Measurements from ENCODE around the gene LRRC4C. TPM values are rescaled to one million over a fixed set of nuclear protein-coding genes. Genes with fewer than 3 reads are reported as not detected.

LRRC4C gene
- polyA plus RNA-seq, 1 donor = 3.9 TPM

GRCh38 chr11:41308286-41308685 lies 151.2 kb downstream of the LRRC4C start:
- Histone ChIP-seq H3K36me3 (ENCODE audit: control insufficient read depth, insufficient read depth, low read length) (no peaks in the 10 kb centered on the region), H3K4me3 (ENCODE audit: low read length) (no peak overlapping the region), H3K9me3 (ENCODE audit: control insufficient read depth, low read depth, low read length) (no peaks in the 10 kb centered on the region), H3K27me3 (ENCODE audit: control insufficient read depth, insufficient read depth, low read length) (no peaks in the 10 kb centered on the region), H3K4me1 (ENCODE audit: control insufficient read depth, insufficient read depth, low read length) (no peaks in the 10 kb centered on the region), H3K27ac (ENCODE audit: low read length) (no peak overlapping the region)
- no CpG with 5 or more reads among the region's 5 CpGs for WGBS (ENCODE audit: insufficient coverage, low lambda C conversion rate)
- no peak for DNase-seq

DNA sequence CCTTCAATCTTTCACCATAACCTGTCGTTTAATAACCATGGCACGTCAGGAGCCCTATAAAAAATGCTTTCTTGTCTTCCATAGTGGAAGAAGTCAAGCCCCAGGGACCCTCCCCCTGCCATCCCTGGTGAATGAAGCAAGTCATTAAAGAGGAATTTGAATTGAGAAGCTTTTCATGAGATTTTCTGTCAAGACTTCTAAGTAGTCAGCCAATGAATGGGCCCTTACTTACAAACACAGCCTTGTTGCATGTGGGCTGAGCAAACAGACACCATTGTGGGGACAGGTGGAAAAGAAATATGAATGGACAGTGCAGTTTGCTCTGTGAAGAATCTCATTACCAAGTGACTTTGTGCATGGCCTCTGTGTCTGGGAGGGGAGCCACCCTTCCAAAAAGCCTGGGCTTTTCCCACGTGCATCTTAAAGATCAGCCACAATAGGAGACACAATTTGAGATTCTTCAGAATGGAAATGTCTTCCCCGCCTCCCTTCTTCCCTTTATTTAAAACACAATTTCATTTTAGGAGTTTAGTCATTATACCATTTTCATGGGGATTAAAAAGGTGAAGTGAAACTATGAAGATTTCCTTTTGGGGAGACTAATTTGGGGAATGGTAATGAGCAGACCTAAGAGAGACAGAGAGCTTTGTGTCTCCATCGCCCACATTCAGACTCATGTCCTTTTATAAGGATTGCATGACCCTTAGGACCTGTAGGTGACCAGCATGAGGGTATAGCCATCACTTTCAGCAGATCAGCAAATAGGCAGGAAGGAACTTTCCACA lies 152.0 kb downstream of the LRRC4C start:
- Histone ChIP-seq H3K4me1 (ENCODE audit: control insufficient read depth, insufficient read depth, low read length) (no peaks in the 10 kb centered on the region), H3K27ac (ENCODE audit: low read length) (no peak overlapping the region), H3K4me3 (ENCODE audit: low read length) (no peak overlapping the region), H3K9me3 (ENCODE audit: control insufficient read depth, low read depth, low read length) (peaks cover 4% of the 10 kb centered on the region), H3K36me3 (ENCODE audit: control insufficient read depth, insufficient read depth, low read length) (no peaks in the 10 kb centered on the region), H3K27me3 (ENCODE audit: control insufficient read depth, insufficient read depth, low read length) (no peaks in the 10 kb centered on the region)
- WGBS (ENCODE audit: insufficient coverage, low lambda C conversion rate) = no CpG with 5 or more reads among the region's 5 CpGs
- DNase-seq = no peak

DNA sequence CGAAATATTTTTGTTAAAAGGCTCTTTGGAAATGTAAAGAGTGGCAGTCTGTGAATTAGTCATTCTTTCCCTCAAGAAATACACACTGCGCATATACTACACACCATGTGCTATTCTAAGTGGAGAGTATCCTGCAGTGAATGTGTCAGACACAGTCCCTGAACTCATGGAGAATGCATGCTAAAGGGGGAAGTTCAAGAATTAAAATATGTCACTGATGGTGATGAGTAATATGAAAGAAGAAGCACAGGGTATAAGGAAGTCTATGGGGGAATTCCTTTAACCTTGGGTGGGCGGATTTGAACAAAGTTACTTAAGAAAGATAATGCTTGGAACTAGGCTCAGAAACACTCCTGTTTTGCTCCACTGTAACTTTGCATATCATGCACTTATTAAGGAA lies 153.0 kb downstream of the LRRC4C start:
- Histone ChIP-seq H3K36me3 (ENCODE audit: control insufficient read depth, insufficient read depth, low read length) (no peaks in the 10 kb centered on the region), H3K9me3 (ENCODE audit: control insufficient read depth, low read depth, low read length) (peaks cover 4% of the 10 kb centered on the region), H3K4me1 (ENCODE audit: control insufficient read depth, insufficient read depth, low read length) (no peaks in the 10 kb centered on the region), H3K27me3 (ENCODE audit: control insufficient read depth, insufficient read depth, low read length) (no peaks in the 10 kb centered on the region), H3K4me3 (ENCODE audit: low read length) (no peak overlapping the region), H3K27ac (ENCODE audit: low read length) (no peak overlapping the region)
- no peak for DNase-seq
- no CpG with 5 or more reads among the region's 3 CpGs for WGBS (ENCODE audit: insufficient coverage, low lambda C conversion rate)

DNA sequence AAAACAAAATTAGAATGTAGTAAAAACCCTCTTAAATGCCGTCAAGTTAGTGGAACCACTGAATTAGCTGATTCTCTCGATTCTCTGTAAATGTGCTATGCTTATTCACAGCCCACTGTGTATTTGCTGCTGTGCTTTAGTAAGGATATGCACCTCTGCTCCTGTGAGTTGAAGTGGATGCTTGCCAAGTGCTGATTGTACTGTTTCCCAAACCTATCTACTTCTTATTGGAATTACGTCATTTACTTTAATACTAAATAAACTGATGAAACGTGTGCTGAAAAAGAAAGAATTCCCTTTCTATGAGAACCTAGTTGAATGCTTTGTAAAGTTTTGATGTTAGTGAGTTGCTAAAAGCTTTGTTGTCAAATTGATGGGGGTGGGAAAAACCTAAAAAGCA lies 158.4 kb downstream of the LRRC4C start:
- Histone ChIP-seq H3K36me3 (ENCODE audit: control insufficient read depth, insufficient read depth, low read length) (no peaks in the 10 kb centered on the region), H3K27ac (ENCODE audit: low read length) (no peak overlapping the region), H3K4me1 (ENCODE audit: control insufficient read depth, insufficient read depth, low read length) (no peaks in the 10 kb centered on the region), H3K27me3 (ENCODE audit: control insufficient read depth, insufficient read depth, low read length) (no peaks in the 10 kb centered on the region), H3K9me3 (ENCODE audit: control insufficient read depth, low read depth, low read length) (peaks cover 4% of the 10 kb centered on the region), H3K4me3 (ENCODE audit: low read length) (no peak overlapping the region)
- WGBS (ENCODE audit: insufficient coverage, low lambda C conversion rate) = 58% methylated on average over 2 of the region's 4 CpGs
- DNase-seq = no peak

GRCh38 chr11:41289408-41289807 lies 170.0 kb downstream of the LRRC4C start:
- WGBS (ENCODE audit: insufficient coverage, low lambda C conversion rate) = no CpG with 5 or more reads among the region's 3 CpGs
- H3K27me3 ChIP-seq (ENCODE audit: control insufficient read depth, insufficient read depth, low read length) = no peaks in the 10 kb centered on the region
- H3K4me3 ChIP-seq (ENCODE audit: low read length) = no peak overlapping the region
- no peaks in the 10 kb centered on the region for H3K36me3 ChIP-seq (ENCODE audit: control insufficient read depth, insufficient read depth, low read length)
- H3K4me1 ChIP-seq (ENCODE audit: control insufficient read depth, insufficient read depth, low read length) = no peaks in the 10 kb centered on the region
- no peak overlapping the region for H3K27ac ChIP-seq (ENCODE audit: low read length)
- no peaks in the 10 kb centered on the region for H3K9me3 ChIP-seq (ENCODE audit: control insufficient read depth, low read depth, low read length)
- DNase-seq = no peak

DNA sequence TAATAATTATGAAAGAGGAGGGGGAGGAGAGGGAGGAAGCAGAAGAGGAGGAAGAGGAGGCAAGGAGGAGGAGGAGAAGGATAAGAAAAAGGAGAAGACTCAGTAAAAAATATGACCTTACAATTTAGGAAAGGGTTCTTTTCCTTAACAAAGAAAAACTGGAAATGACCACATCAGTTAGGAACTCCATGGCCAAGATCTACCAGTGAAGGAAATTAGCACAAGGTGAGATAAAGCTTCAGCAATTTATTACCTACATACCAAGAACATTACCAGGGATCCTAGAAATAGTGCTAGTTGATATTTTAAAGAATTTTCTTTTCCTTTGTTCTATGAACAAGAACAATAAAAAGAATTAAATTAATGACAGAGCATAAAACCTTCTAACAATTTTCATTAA lies 172.7 kb downstream of the LRRC4C start:
- no peak for DNase-seq
- no peaks in the 10 kb centered on the region for H3K9me3 ChIP-seq (ENCODE audit: control insufficient read depth, low read depth, low read length)
- H3K27ac ChIP-seq (ENCODE audit: low read length) = no peak overlapping the region
- H3K36me3 ChIP-seq (ENCODE audit: control insufficient read depth, insufficient read depth, low read length) = no peaks in the 10 kb centered on the region
- H3K4me3 ChIP-seq (ENCODE audit: low read length) = no peak overlapping the region
- H3K4me1 ChIP-seq (ENCODE audit: control insufficient read depth, insufficient read depth, low read length) = no peaks in the 10 kb centered on the region
- no peaks in the 10 kb centered on the region for H3K27me3 ChIP-seq (ENCODE audit: control insufficient read depth, insufficient read depth, low read length)

GRCh38 chr11:41284354-41284753 lies 175.1 kb downstream of the LRRC4C start:
- no peaks in the 10 kb centered on the region for H3K36me3 ChIP-seq (ENCODE audit: control insufficient read depth, insufficient read depth, low read length)
- no peak overlapping the region for H3K4me3 ChIP-seq (ENCODE audit: low read length)
- H3K27me3 ChIP-seq (ENCODE audit: control insufficient read depth, insufficient read depth, low read length) = no peaks in the 10 kb centered on the region
- no peaks in the 10 kb centered on the region for H3K9me3 ChIP-seq (ENCODE audit: control insufficient read depth, low read depth, low read length)
- H3K4me1 ChIP-seq (ENCODE audit: control insufficient read depth, insufficient read depth, low read length) = no peaks in the 10 kb centered on the region
- no peak overlapping the region for H3K27ac ChIP-seq (ENCODE audit: low read length)
- WGBS (ENCODE audit: insufficient coverage, low lambda C conversion rate) = 88% methylated on average over 1 of the region's 3 CpGs
- no peak for DNase-seq

GRCh38 chr11:41283191-41283930 lies 176.1 kb downstream of the LRRC4C start:
- H3K27ac ChIP-seq (ENCODE audit: low read length) = no peak overlapping the region
- no peaks in the 10 kb centered on the region for H3K4me1 ChIP-seq (ENCODE audit: control insufficient read depth, insufficient read depth, low read length)
- 91% methylated on average over 4 of the region's 6 CpGs for WGBS (ENCODE audit: insufficient coverage, low lambda C conversion rate)
- no peak overlapping the region for H3K4me3 ChIP-seq (ENCODE audit: low read length)
- no peaks in the 10 kb centered on the region for H3K27me3 ChIP-seq (ENCODE audit: control insufficient read depth, insufficient read depth, low read length)
- no peaks in the 10 kb centered on the region for H3K36me3 ChIP-seq (ENCODE audit: control insufficient read depth, insufficient read depth, low read length)
- no peak for DNase-seq
- H3K9me3 ChIP-seq (ENCODE audit: control insufficient read depth, low read depth, low read length) = no peaks in the 10 kb centered on the region

DNA sequence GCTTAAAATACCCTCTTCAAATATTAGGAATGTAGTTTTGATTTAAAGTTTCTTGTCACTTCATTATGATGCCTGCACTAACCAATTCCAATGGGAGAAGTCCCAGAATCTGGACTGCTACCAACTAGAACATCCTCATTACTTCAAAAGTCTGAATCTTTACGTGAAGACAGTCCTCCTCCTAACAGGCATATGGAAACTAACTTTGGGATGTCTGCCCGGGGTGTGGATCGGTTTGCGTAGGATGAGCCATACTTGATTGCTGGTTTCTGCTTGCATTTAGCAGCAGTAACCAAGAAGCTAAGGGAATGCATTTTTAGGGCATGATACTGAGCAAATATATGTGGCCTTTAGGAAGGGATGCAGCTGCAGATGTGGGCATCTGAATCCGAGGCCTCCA lies 177.1 kb downstream of the LRRC4C start:
- Histone ChIP-seq H3K4me1 (ENCODE audit: control insufficient read depth, insufficient read depth, low read length) (no peaks in the 10 kb centered on the region), H3K36me3 (ENCODE audit: control insufficient read depth, insufficient read depth, low read length) (no peaks in the 10 kb centered on the region), H3K4me3 (ENCODE audit: low read length) (no peak overlapping the region), H3K9me3 (ENCODE audit: control insufficient read depth, low read depth, low read length) (no peaks in the 10 kb centered on the region), H3K27me3 (ENCODE audit: control insufficient read depth, insufficient read depth, low read length) (no peaks in the 10 kb centered on the region), H3K27ac (ENCODE audit: low read length) (no peak overlapping the region)
- WGBS (ENCODE audit: insufficient coverage, low lambda C conversion rate) = 100% methylated on average over 1 of the region's 5 CpGs
- no peak for DNase-seq

GRCh38 chr11:41281131-41281742 lies 178.2 kb downstream of the LRRC4C start:
- no peaks in the 10 kb centered on the region for H3K36me3 ChIP-seq (ENCODE audit: control insufficient read depth, insufficient read depth, low read length)
- no peaks in the 10 kb centered on the region for H3K9me3 ChIP-seq (ENCODE audit: control insufficient read depth, low read depth, low read length)
- WGBS (ENCODE audit: insufficient coverage, low lambda C conversion rate) = 71% methylated on average over 3 of the region's 7 CpGs
- no peak overlapping the region for H3K4me3 ChIP-seq (ENCODE audit: low read length)
- no peaks in the 10 kb centered on the region for H3K4me1 ChIP-seq (ENCODE audit: control insufficient read depth, insufficient read depth, low read length)
- no peaks in the 10 kb centered on the region for H3K27me3 ChIP-seq (ENCODE audit: control insufficient read depth, insufficient read depth, low read length)
- H3K27ac ChIP-seq (ENCODE audit: low read length) = no peak overlapping the region
- peak in 1 of 2 donors; percentile 2 for DNase-seq

All from large intestine (tissue), 3 donors.